IPS-18c (cell line): ENCODE results near the gene RIPK1.
A peak's percentile ranks its signal among the peaks of the same experiment; 100 is the strongest.
"Not testable (repeated sequence)": the region's sequence is repeated elsewhere in the genome, so short reads cannot be mapped to it uniquely, and the experiment has no call there.

Experiments
- H3K4me3 ChIP-seq: 2 replicates; pipeline ENCODE4 v1.7.0; 2013; ENCODE audit warnings: low read depth, mild to moderate bottlenecking, low read length, moderate library complexity; ENCODE audit not compliant: insufficient read depth
- H3K9me3 ChIP-seq: one replicate; pipeline ENCODE4 v1.6.1; 2013; ENCODE audit warnings: mild to moderate bottlenecking, low read length, moderate library complexity; ENCODE audit not compliant: control insufficient read depth, insufficient read depth

Gene RIPK1

DNA sequence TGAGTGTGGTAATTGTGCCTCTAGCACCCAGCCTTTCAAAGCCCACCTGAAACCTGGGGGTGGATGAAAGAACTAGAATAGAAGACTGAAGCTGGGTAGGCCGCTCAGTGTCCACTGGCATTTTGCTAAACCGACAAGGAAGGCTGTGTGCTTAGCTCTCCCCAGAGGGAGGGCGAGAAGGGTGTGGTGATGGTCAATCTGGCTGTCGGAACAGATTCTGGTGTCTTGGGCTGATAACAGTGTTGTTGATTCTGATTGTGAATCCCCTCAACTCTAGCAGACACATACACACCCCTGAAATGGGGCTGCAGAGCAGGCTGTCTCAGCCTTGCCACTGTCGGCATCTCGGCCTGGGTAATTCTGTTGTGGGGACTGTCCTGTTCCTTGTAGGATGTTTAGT lies 46.1 kb downstream of the RIPK1 start:
- H3K9me3 ChIP-seq = no peaks in the 10 kb centered on the region
- no peak overlapping the region for H3K4me3 ChIP-seq

DNA sequence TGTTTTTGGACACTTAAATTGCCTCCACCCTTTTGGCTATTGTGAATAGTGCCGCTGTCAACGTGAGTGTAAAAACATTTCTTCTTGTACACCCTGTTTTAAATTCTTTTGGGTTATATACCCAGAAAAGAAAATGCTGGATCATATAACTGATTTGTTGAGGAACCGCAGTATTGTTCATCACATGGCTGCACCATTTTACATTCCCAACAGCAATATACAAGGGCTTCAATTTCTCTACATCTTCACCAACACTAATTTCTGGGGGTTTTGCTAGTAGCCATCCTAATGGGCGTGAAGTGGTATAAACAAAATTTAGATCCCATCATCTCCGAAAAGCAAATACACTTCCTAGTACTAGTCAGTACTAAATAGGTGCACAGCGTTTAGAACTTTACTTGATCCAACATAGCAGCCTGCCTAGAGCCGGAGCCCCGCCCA lies 49.6 kb downstream of the RIPK1 start:
- Histone ChIP-seq H3K4me3 (peak overlapping the region; percentile 91), H3K9me3 (no peaks in the 10 kb centered on the region)

DNA sequence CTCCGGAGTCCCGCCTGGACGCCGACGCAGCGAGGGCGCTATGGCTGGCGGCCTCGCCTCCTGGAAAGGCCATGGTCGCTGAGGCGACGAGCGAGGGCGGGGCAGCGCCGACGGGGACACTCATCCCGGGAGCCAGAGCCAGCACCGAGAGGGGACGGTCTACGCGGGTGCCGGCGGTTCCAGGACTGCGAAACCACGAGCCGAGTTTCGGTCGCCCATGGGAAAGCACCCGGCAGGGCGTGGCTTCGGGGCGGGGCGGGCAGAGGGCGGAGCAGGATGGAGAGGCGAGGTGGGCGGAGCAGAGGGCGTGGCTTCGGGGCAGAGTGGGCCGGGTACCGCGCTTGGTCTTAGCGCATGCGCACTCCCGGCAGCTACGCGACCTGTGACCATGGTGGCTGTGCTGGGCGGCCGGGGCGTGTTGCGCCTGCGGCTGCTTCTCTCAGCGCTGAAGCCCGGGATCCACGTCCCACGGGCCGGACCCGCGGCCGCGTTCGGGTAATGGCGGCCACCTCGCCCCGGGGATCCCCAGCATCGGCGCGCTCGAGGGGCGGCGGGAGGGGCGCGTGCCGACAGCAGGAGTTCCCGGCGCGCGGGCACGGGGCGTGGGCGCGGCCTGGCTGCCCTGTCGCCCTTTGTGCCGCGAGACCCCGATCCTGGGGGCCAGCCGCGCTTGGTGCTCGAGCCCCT lies 50.2 kb downstream of the RIPK1 start, which contains the start of gene BPHL:
BPHL (plus strand) TSS at position 359 of the 687 bp plus-strand sequence; CDS start at position 389, 30 bp downstream.
- peak within 1 kb of the TSS; percentile 91 for H3K4me3 ChIP-seq
- no peaks in the 10 kb centered on the region for H3K9me3 ChIP-seq

DNA sequence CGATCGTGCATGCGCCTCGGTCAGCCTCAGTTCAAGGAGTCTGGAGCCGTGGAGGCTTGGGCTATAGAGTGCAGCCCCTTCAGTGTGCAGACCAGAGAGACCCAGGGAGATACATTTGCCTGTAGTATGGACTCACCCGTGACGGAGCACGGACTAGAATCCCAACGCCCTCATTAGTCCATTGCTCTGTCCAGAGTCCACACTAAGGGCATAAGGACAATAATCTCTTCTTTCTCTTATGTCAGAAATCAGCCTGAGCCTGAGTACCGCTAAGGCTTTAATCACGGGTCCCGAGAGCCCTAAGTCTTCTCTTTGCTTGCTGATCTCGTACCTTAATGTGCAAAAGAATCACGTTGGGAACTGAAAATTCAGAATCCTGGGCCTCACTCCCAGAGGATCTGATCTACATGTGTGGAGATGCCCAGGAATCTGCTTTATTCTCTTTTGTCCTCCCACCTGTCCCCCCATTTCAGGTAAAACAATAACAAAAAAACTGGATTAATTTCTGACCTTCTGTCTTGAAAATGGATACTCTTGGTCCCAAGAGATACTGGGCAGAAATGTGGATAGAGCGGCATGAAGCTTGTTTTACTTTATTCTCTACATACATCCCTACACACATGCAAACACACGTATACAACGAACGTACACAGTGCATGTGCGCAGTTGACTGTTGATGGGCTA lies 50.9 kb downstream of the RIPK1 start:
- Histone ChIP-seq H3K9me3 (no peaks in the 10 kb centered on the region), H3K4me3 (peak overlapping the region; percentile 91)

DNA sequence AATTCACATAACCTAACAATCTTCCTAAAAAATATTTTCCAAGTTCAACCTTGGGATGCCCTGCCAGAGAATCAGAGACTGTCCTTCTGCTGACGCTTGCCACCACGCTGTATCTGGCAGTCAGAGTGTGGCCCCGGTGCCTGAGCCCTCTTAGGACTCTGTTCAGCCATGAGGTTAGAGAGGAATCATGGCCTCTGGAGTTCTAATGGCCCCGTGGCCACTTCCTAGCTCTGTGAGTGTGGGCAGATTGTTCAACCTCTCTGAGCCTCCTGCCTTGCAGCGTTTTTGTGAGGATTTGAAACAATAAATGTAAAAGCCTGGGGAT lies 52.4 kb downstream of the RIPK1 start:
- H3K4me3 ChIP-seq = no peak overlapping the region
- H3K9me3 ChIP-seq = no peaks in the 10 kb centered on the region

DNA sequence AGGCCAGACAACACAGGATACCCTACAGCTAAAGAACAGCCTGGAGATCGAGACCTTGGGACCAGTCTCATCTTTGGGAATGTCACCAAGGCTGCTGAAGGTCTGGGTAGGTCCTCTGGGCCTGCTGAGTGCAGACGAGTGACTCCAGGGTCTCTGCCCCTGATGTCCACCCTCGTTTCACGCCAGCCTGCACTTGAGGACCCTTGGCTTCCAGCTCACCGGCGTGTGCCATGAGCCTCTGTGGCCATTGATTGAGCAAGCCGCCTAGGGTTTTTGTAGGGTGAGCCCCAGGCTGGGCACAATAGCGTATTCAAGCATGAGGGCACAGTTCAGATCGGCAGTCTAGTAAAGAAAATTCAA lies 54.5 kb downstream of the RIPK1 start:
- no peaks in the 10 kb centered on the region for H3K9me3 ChIP-seq
- H3K4me3 ChIP-seq = no peak overlapping the region

DNA sequence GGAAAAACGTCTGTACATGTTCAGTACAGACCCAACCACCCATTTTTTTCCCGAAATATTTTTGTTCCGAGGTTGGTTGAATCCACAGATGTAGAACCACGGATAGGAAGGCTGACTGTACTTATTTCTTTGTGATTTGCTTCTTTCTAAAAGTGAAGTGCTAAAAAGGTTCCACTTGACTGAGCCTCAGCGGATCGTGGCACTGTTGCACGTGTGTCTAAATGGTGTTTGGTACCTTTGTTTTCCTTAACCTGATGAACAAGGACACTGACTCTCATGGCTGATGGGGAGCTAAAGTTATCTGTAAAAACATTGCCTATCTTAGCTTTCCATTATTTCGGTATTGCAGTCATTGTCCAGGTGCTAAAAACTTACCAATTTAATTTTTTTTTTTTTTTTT lies 56.4 kb downstream of the RIPK1 start:
- Histone ChIP-seq H3K9me3 (no peaks in the 10 kb centered on the region), H3K4me3 (no peak overlapping the region)

DNA sequence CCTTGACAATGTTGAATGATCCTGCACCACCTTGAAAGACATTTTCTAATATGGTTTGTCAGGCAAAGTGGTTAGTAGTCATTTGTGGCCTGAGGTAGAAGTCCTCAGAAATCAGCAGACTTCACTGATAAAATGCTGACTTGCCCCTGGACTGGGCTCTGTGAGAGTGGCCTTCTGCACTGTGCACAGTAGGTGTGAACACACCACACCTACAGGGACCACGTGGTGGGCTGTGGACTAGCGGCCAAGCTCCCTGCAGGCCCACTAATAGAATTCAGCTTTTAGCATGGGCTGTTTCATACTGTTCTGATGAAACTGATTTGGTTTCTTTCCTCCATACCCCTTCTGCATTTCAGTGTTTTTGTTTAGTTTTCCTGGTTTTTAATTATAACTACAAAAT lies 57.5 kb downstream of the RIPK1 start:
- H3K4me3 ChIP-seq = no peak overlapping the region

DNA sequence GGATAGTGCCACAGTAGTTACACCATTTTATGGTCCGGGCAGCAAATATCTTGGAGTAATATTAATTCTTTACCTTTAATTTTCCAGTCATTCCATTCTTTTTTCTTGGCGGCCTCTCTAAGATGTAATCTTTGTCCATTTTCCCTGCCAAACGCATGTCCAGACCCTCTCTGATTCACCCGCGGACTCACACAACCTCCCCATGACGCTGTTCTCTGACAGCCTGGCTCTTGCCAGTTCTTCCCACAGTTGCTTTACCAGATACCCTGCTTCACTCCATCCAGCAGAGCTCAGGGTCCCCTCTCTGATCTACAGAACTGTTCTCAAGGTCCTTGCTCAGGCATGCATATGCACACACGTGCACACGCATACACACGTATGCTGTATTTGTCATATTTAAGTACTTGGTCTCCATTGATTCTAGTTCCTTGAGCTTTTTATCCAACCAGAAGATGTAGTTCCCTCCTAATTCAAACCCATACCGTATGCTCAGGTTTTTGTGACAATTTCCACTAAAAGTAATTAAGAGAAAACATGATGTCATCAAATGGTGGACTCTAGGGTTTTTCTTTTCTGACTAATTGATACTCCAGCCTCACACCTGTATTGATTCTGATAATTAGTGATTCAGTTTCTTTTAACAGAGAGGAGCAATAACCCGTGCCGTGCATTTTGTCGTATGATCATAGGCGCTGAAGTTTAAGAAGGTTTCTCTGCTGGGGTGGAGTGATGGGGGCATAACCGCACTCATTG lies 60.2 kb downstream of the RIPK1 start:
- Histone ChIP-seq H3K9me3 (no peaks in the 10 kb centered on the region), H3K4me3 (no peak overlapping the region)

More for the DNA sequence above, 57.5 kb downstream of the RIPK1 start:
- no peaks in the 10 kb centered on the region for H3K9me3 ChIP-seq

DNA sequence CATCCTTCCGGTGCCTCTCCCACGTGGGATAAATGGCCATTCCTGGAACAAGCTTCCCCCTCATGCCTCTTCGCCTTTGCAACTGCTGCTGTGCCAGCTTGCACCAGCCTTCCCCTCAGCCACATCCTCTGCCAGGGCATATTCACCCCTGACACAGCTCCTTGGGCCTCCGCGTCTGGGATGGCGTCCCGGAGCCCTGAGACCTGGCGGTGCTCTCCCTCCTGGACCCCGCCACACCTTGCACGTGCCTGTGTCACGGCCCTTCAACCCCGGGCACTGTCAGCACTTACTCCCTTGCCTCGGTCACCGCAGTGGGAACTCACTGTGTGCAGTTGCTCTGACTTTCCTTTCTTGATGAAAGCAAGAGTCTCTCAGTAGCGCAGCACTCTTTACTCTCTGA lies 63.4 kb downstream of the RIPK1 start:
- Histone ChIP-seq H3K4me3 (no peak overlapping the region), H3K9me3 (no peaks in the 10 kb centered on the region)

DNA sequence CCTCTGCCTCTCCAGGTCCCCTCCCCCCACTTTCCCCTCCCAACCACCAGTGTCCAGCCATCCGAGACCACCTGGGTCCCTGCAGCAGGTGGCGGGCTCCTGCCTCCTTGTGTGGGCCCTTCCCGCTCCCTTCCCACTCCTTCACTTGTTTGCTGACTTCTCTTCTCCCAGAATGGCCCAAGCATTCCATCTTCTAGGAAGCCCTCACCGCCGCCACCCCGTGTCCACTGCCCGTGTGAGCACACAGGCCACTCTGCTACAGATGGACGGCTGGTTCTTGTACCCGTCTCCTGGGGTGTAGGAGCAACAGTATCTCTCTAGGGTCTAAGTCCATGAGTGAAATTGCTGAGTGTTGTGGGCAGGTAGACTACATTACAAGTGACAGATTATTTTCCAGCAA lies 65.2 kb downstream of the RIPK1 start:
- no peak overlapping the region for H3K4me3 ChIP-seq
- H3K9me3 ChIP-seq = no peaks in the 10 kb centered on the region

DNA sequence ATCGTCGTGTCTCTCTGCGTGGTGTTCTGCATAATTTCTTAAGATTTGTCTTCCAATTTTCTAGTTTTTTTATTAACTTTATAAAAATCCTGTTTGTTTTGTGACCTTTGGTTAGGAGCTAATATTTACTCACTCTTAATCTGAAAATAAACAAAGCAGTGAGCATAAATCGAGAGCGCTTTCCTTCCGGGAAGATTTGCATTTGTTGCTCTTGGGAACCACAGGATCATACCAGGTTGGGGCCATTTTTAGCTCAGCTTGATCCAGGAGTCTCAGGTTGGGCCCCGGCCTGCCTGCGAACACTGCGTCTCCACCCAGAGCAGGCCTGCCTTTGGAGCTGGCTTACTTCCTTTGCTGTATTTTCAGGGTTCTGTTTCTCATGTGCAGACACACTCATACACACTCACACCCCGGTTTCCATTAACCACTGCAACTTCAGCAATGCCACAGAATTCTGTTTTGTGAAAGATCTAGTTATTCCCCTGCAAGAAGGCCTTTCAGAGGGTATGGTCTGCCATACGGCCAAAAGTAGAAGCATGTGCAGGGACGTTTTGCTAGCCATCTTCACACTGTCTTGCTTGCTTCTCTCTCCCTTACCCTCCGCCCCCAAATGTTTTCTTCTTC lies 67.5 kb downstream of the RIPK1 start:
- no peaks in the 10 kb centered on the region for H3K9me3 ChIP-seq

DNA sequence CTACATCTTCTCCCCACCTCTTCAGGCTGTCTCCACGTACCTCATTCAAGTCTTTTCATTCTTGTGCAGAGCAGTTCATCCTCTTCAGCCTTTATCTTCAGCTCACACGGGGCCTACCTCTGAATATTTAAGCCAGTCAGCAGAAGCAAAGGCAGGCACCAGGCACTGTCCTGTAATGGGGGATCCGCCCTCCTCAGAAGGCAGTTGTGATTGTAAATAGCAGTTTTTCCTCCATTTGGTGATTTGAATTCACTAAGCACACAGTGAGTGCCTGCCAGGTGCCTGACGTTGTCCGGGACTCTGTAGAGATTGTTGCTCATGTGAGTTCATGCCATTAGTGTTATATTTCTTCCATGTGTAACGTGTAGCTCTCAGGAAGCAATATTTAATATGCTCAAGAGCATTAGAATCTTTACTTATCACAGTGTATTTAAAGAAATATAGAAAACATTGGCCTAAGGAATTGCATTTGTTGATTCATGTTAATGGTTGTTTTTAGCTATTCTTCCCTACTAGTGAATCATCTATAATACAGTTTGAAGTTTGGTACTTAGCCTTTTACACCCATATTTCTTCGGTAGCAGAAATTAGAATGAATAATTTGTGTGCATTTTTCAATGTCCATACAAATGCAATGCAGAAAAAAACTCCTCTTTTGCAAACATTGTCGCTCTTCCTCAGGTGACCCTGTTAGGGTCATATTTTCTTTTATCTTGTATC lies 68.2 kb downstream of the RIPK1 start:
- Histone ChIP-seq H3K9me3 (no peaks in the 10 kb centered on the region), H3K4me3 (no peak overlapping the region)

More for the DNA sequence above, 67.5 kb downstream of the RIPK1 start:
- no peak overlapping the region for H3K4me3 ChIP-seq

DNA sequence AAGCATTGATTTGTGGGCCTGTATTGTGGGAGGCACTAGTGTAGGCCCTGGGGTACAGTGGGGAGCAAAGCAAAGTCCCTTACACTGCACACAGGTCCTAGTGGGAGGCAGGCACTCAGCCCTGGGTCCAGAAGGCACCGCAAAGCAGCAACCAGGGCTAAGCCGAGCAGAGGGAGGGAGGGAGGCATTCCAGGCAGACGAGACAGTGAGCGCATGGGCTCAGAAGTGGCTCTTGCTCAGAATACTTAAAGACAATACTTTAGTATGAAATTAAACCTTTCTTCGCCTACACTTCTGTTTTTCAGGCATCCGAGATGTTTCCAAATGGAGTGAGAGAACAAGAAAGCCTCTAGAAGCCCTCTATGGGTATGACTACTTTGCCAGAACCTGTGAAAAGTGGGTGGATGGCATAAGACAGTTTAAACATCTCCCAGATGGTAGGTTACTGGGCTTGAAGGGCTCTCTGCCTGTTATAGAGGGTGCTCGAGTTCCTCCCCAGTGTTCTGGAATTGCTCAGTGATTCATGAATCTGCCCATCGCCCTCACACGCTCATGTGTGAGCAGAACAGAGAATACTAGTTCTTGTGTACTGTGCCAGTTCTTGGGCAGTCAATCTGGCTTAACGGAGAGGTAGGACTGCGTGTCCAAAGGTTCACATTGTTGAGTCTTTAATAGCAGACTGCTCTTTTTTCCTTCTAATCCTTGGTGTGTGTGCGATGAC lies 68.9 kb downstream of the RIPK1 start:
- no peak overlapping the region for H3K4me3 ChIP-seq

DNA sequence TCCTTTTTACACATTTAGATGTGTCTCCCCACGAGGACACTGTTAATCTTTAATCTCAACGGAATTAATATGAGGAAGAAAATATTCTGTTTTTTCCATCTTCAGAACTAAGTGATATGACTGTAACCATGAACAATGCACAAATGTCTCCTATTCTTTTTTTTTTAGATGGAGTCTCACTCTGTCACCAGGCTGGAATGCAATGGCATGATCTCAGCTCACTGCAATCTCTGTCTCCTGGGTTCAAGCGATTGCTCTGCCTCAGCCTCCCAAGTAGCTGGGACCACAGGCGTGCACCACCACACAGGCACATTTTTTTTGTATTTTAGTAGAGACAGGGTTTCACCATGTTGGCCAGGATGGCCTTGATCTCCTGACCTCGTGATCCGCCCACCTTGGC lies 69.6 kb downstream of the RIPK1 start:
- not testable (repeated sequence) for H3K4me3 ChIP-seq, H3K9me3 ChIP-seq

More for the DNA sequence above, 68.9 kb downstream of the RIPK1 start:
- H3K9me3 ChIP-seq = no peaks in the 10 kb centered on the region

DNA sequence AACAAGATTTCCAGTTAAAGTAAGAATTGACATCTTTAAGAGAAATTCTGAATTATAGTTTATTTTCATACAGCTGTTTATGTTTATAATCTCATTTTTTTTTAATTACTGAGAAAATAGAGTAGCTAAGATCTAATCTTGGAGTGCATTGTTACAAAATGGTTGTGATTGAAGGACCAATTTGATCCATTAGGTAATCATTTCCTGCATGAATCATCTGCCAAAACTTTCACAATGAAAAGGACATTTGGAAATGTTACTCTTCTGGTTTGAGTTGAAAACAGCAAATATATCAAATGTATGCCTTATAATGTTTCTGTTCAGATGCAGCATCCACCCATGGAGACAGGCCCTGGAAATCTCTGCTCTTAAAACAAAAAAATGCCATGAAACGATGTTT lies 70.0 kb downstream of the RIPK1 start:
- Histone ChIP-seq H3K4me3 (no peak overlapping the region), H3K9me3 (no peaks in the 10 kb centered on the region)
